A549 (cell line): ENCODE measurements around the gene ZNF805.

Experiments used
- HOXB13 ChIP-seq: fragments of 250-450 bp; sonication (Bioruptor Pico); IDR thresholded peaks from 2 replicates; pipeline ENCODE4 v1.5.0; 2020; ENCODE audit warnings: low read depth, mild to moderate bottlenecking, moderate library complexity
- NR3C1 ChIP-seq: fragments of >200 bp; sonication (Bioruptor Twin); formaldehyde crosslinking; IDR thresholded peaks from 3 replicates; pipeline ENCODE4 v1.6.1; 2017

DNA sequence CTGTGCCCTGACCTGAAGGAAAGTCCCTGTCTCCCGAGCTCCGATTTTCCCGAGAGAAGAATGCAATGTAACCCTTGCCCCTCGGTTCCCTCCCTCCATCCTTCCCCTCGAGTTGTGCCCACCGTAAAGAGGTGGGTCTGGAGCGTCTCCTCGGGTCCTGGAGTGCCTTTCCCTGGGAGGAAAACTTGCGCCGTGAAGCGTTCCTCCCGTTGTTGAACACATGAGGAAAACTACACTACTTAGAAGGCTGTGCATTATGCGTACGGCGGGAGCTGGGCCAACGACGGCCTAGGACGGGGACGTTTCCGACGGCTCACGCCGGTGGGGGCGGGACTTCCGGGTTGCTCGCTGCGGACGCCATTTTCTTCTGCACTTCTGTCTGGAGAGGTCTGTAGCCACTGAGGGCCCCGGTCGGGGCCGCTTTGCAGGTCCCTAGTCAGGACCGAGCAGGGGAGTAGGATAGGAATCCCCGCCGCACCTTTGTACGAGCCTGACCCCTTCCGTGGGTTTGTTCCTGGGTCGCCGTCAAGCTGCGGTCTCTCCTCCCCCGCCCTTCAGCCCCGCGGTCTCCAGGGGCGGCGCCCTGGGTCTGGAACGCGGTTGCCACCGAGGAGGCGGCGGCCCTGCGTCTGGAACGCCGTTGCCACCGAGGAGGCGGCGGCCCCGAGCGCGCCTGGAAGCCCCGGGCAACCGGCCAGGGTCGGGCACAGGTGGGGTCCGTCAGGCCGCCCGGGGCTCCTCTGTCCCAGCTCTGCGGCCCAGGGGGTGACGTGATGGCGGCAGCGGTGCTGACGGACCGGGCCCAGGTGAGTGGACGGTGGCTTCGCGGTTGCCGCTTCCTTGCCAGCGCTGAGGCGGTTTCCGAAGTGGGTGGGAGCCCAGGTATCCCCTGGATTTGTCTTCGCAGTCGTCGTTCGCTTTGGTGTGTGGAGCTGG lies 49.0 kb upstream of the ZNF805 start, which contains the start of gene ZNF264:
- TF ChIP-seq HOXB13 (CRISPR knock-in tag) (no peak), NR3C1 (no peak)
